ENCODE data around the gene ACP2.

GRCh38 chr11:47220401-47220821 lies 28.2 kb downstream of the ACP2 start:
- TF ChIP-seq, protein P1, sequence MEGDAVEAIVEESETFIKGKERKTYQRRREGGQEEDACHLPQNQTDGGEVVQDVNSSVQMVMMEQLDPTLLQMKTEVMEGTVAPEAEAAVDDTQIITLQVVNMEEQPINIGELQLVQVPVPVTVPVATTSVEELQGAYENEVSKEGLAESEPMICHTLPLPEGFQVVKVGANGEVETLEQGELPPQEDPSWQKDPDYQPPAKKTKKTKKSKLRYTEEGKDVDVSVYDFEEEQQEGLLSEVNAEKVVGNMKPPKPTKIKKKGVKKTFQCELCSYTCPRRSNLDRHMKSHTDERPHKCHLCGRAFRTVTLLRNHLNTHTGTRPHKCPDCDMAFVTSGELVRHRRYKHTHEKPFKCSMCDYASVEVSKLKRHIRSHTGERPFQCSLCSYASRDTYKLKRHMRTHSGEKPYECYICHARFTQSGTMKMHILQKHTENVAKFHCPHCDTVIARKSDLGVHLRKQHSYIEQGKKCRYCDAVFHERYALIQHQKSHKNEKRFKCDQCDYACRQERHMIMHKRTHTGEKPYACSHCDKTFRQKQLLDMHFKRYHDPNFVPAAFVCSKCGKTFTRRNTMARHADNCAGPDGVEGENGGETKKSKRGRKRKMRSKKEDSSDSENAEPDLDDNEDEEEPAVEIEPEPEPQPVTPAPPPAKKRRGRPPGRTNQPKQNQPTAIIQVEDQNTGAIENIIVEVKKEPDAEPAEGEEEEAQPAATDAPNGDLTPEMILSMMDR (IDR thresholded peaks at IDR 0.05) = no peak
- TF ChIP-seq POLR2A (IDR thresholded peaks at IDR 0.05) = no peak

Data from testis (tissue), 2 donors.